CD4-positive, alpha-beta T cell (primary cell): ENCODE results near the gene AUTS2. TPM values are rescaled to one million over a fixed set of nuclear protein-coding genes. Genes with fewer than 3 reads are reported as not detected.

Experiments
- ATAC-seq: fragments of 200-7000 bp; cut with Tn5 transposase; one replicate; pipeline ENCODE4 v1.10.0; 2022; ENCODE audit warnings: mild to moderate bottlenecking; ENCODE audit not compliant: poor library complexity
- CTCF ChIA-PET: fragments of 350-600 bp; sonication (Branson Sonifier 250); formaldehyde crosslinking; loops from one replicate; lab custom pipeline; 2021; ENCODE audit warnings: antibody characterized with exemption, inconsistent platforms; lab: Charles Lee
- POLR2A ChIA-PET: fragments of 350-600 bp; sonication (Branson Sonifier 250); formaldehyde crosslinking; loops from one replicate; lab custom pipeline; 2021; ENCODE audit warnings: antibody characterized with exemption, inconsistent platforms; lab: Charles Lee
- DNase-seq, 14 experiments: peaks; one replicate each; pipeline ENCODE4 v3.0.0-alpha.2; 2013 to 2020; ENCODE audit warnings: mixed read lengths in 2 of 14
- H3K27ac ChIP-seq, 2 donors: one replicate each; pipeline versions ENCODE4 v1.5.1 to v1.7.0; 2013; ENCODE audit warnings: low read length in 2 of 2, low read depth in 1 of 2, mild to moderate bottlenecking in 1 of 2
- H3K27me3 ChIP-seq, 2 experiments: 1 replicate in 1 of 2; 2 replicates in 1 of 2; pipeline versions ENCODE4 v1.6.1 to v1.7.0; 2013; ENCODE audit warnings: low read length in 2 of 2, control low read depth in 1 of 2, mild to moderate bottlenecking in 1 of 2, moderate library complexity in 1 of 2; ENCODE audit not compliant: insufficient read depth in 2 of 2, control insufficient read depth in 1 of 2
- H3K36me3 ChIP-seq: one replicate; pipeline ENCODE4 v1.6.1; 2013; ENCODE audit warnings: low read length, control low read depth; ENCODE audit not compliant: insufficient read depth
- H3K4me1 ChIP-seq: one replicate; pipeline ENCODE4 v1.6.1; 2013; ENCODE audit warnings: low read length, control low read depth; ENCODE audit not compliant: insufficient read depth
- H3K4me3 ChIP-seq: one replicate; pipeline ENCODE4 v1.5.1; 2013; ENCODE audit warnings: mild to moderate bottlenecking, low read length, moderate library complexity
- H3K9me3 ChIP-seq, 2 experiments: 1 replicate in 1 of 2; 2 replicates in 1 of 2; pipeline versions ENCODE4 v1.6.1 to v1.7.0; 2013; ENCODE audit warnings: low read length in 2 of 2, mild to moderate bottlenecking in 2 of 2, control low read depth in 1 of 2, moderate library complexity in 1 of 2; ENCODE audit not compliant: control insufficient read depth in 1 of 2, insufficient read depth in 1 of 2
- H3K27ac Mint-ChIP-seq: one replicate; pipeline ENCODE4 v1.8.0; 2020; ENCODE audit warnings: mixed read lengths
- H3K27me3 Mint-ChIP-seq: one replicate; pipeline ENCODE4 v1.8.0; 2021; ENCODE audit warnings: mixed read lengths
- H3K36me3 Mint-ChIP-seq: one replicate; pipeline ENCODE4 v1.8.0; 2021; ENCODE audit warnings: low read depth, mixed read lengths
- H3K4me1 Mint-ChIP-seq: one replicate; pipeline ENCODE4 v1.8.0; 2021; ENCODE audit warnings: low read depth, mixed read lengths
- H3K4me3 Mint-ChIP-seq: one replicate; pipeline ENCODE4 v1.8.0; 2020; ENCODE audit warnings: mild to moderate bottlenecking, mixed read lengths
- H3K9me3 Mint-ChIP-seq: one replicate; pipeline ENCODE4 v1.8.0; 2020; ENCODE audit warnings: mixed read lengths
- CTCF ChIP-seq: fragments of 200-600 bp; IDR thresholded peaks from one replicate; pipeline ENCODE4 v1.8.0; 2022; ENCODE audit warnings: antibody characterized with exemption, mild to moderate bottlenecking
- intact Hi-C, 2 experiments: fragments of 100-400 bp; cut with DNase I in 1 of 2; cut with micrococcal nuclease in 1 of 2; formaldehyde crosslinking; loops; one replicate each; pipeline versions ENCODE4 v1.15.1 to v1.9.0; 2023 to 2025; cut with DNase I, micrococcal nuclease
- total RNA-seq, 174 experiments: library from RNA in 2 of 174; stranded (reverse) in 2 of 174; gene quantifications; one replicate each; pipeline ENCODE4 v1.2.3 and lab custom pipeline; 2021 to 2026

The AUTS2 gene
- total RNA-seq, 2 experiments from 2014 or later, result 43.6 to 47.6 TPM

- POLR2A ChIA-PET, result interaction anchor here (1.1 to 2.6 kb wide), 2 partner anchors 10 to 342 kb away, joined by 3 to 22 read pairs; no protein-coding TSS in a partner anchor
- intact Hi-C loops, result loop anchor here (1.0 to 5.0 kb wide), 2 partner anchors 11 to 43 kb away; no protein-coding TSS in a partner anchor
- H3K4me1 Mint-ChIP-seq, result peaks cover 18% of the 10 kb centered on the region
- no peak overlapping the region for H3K27ac ChIP-seq
- H3K4me3 ChIP-seq, result no peak overlapping the region
- TF ChIP-seq CTCF, result no peak
- DNase-seq (no peak), ATAC-seq (no peak)
- no peaks in the 10 kb centered on the region for H3K27me3 Mint-ChIP-seq
- no peaks in the 10 kb centered on the region for H3K36me3 Mint-ChIP-seq
- H3K4me1 ChIP-seq, result peaks cover 37% of the 10 kb centered on the region
- H3K27me3 ChIP-seq, result no peaks in the 10 kb centered on the region
- H3K9me3 ChIP-seq, result peaks cover 0 to 9% of the 10 kb centered on the region in 2 experiments
- CTCF ChIA-PET, result no interaction called here
- H3K9me3 Mint-ChIP-seq, result no peaks in the 10 kb centered on the region
- H3K27ac Mint-ChIP-seq, result peak overlapping the region; percentile 82
- H3K4me3 Mint-ChIP-seq, result no peak overlapping the region
- no peaks in the 10 kb centered on the region for H3K36me3 ChIP-seq
Observed at GRCh38 chr7:70649323-70649722, 1051.0 kb downstream of the AUTS2 start.

- ChIA-PET POLR2A (no interaction called here), CTCF (no interaction called here)
- no peak for ATAC-seq
- Histone ChIP-seq H3K9me3 (peaks cover 0 to 3% of the 10 kb centered on the region in 2 experiments), H3K4me3 (no peak overlapping the region), H3K27me3 (no peaks in the 10 kb centered on the region), H3K36me3 (no peaks in the 10 kb centered on the region), H3K27ac (no peak overlapping the region), H3K4me1 (peaks cover 13% of the 10 kb centered on the region)
- Mint-ChIP-seq H3K27ac (no peak overlapping the region), H3K9me3 (no peaks in the 10 kb centered on the region), H3K27me3 (no peaks in the 10 kb centered on the region), H3K36me3 (no peaks in the 10 kb centered on the region), H3K4me1 (peaks cover 11% of the 10 kb centered on the region), H3K4me3 (no peak overlapping the region)
- no peak for DNase-seq
- intact Hi-C loops, result no loop called here
- no peak for TF ChIP-seq CTCF
Observed at GRCh38 chr7:70654146-70654545, 1055.9 kb downstream of the AUTS2 start.

GRCh38 chr7:70654979-70655378 lies 1056.7 kb downstream of the AUTS2 start:
- ChIA-PET CTCF (no interaction called here), POLR2A (no interaction called here)
- intact Hi-C loops, result no loop called here
- ATAC-seq (no peak), DNase-seq (no peak)
- H3K4me1 ChIP-seq, result peaks cover 14% of the 10 kb centered on the region
- H3K36me3 ChIP-seq, result no peaks in the 10 kb centered on the region
- H3K9me3 ChIP-seq, result no peaks in the 10 kb centered on the region
- no peak for TF ChIP-seq CTCF
- Mint-ChIP-seq H3K27ac (no peak overlapping the region), H3K27me3 (no peaks in the 10 kb centered on the region), H3K4me1 (peaks cover 19% of the 10 kb centered on the region), H3K36me3 (no peaks in the 10 kb centered on the region), H3K9me3 (no peaks in the 10 kb centered on the region), H3K4me3 (no peak overlapping the region)
- H3K27me3 ChIP-seq, result no peaks in the 10 kb centered on the region
- H3K27ac ChIP-seq, result no peak overlapping the region
- no peak overlapping the region for H3K4me3 ChIP-seq
